H9 (cell line): ENCODE results near the gene GSTT2B. TPM values are rescaled to one million over a fixed set of nuclear protein-coding genes. Genes with fewer than 3 reads are reported as not detected.
"Not testable (repeated sequence)": the region's sequence is repeated elsewhere in the genome, so short reads cannot be mapped to it uniquely, and the experiment has no call there.

Source experiments
- DNase-seq: peaks from one replicate; pipeline ENCODE4 v3.0.0-alpha.2; 2017
- H2AFZ ChIP-seq: one replicate; pipeline ENCODE4 v1.6.1; 2013; ENCODE audit warnings: mild to moderate bottlenecking, low read length, control low read depth, moderate library complexity
- H2AK5ac ChIP-seq: 2 replicates; pipeline ENCODE4 v1.6.1; 2013; ENCODE audit warnings: low read length, control low read depth, mixed read lengths; ENCODE audit not compliant: insufficient read length
- H2BK120ac ChIP-seq: one replicate; pipeline ENCODE4 v1.6.1; 2013; ENCODE audit warnings: low read depth, mild to moderate bottlenecking, low read length, control low read depth, inconsistent platforms; ENCODE audit not compliant: poor library complexity, severe bottlenecking
- H2BK12ac ChIP-seq: 2 replicates; pipeline ENCODE4 v1.6.1; 2013; ENCODE audit warnings: low read length, control low read depth, mixed read lengths, low read depth; ENCODE audit not compliant: insufficient read length
- H2BK15ac ChIP-seq: 2 replicates; pipeline ENCODE4 v1.6.1; 2013; ENCODE audit warnings: low read depth, low read length, control low read depth
- H2BK20ac ChIP-seq: one replicate; pipeline ENCODE4 v1.6.1; 2013; ENCODE audit warnings: low read depth, mild to moderate bottlenecking, low read length, control low read depth, inconsistent platforms; ENCODE audit not compliant: poor library complexity, severe bottlenecking
- H2BK5ac ChIP-seq: 2 replicates; pipeline ENCODE4 v1.6.1; 2013; ENCODE audit warnings: low read length, control low read depth, mixed read lengths; ENCODE audit not compliant: insufficient read length
- H3K14ac ChIP-seq: 2 replicates; pipeline ENCODE4 v1.6.1; 2013; ENCODE audit warnings: low read length, control low read depth; ENCODE audit not compliant: insufficient read depth
- H3K18ac ChIP-seq: 2 replicates; pipeline ENCODE4 v1.6.1; 2013; ENCODE audit warnings: low read depth, mild to moderate bottlenecking, mixed read lengths, low read length, control low read depth; ENCODE audit not compliant: insufficient read length
- H3K23ac ChIP-seq: 2 replicates; pipeline ENCODE4 v1.6.1; 2013; ENCODE audit warnings: low read length, control low read depth, mixed read lengths, low read depth; ENCODE audit not compliant: insufficient read length
- H3K23me2 ChIP-seq: 2 replicates; pipeline ENCODE4 v1.6.1; 2013; ENCODE audit warnings: low read depth, mild to moderate bottlenecking, mixed read lengths, low read length, control low read depth; ENCODE audit not compliant: insufficient read length, poor library complexity, severe bottlenecking
- H3K27ac ChIP-seq: 2 replicates; pipeline ENCODE4 v1.5.1; 2013; ENCODE audit warnings: low read length, control low read depth, mixed read lengths, low read depth; ENCODE audit not compliant: insufficient read length
- H3K27me3 ChIP-seq: 2 replicates; pipeline ENCODE4 v1.6.1; 2013; ENCODE audit warnings: low read length, control low read depth, inconsistent platforms; ENCODE audit not compliant: insufficient read depth
- H3K4ac ChIP-seq: 2 replicates; pipeline ENCODE4 v1.6.1; 2013; ENCODE audit warnings: low read depth, mild to moderate bottlenecking, control low read depth, inconsistent platforms, low read length, moderate library complexity
- H3K4me1 ChIP-seq: 2 replicates; pipeline ENCODE4 v1.6.1; 2013; ENCODE audit warnings: low read length, control low read depth, inconsistent platforms; ENCODE audit not compliant: insufficient read depth
- H3K4me2 ChIP-seq: 2 replicates; pipeline ENCODE4 v1.6.1; 2013; ENCODE audit warnings: low read length, control low read depth, mixed read lengths; ENCODE audit not compliant: insufficient read length, insufficient read depth
- H3K56ac ChIP-seq: 2 replicates; pipeline ENCODE4 v1.6.1; 2013; ENCODE audit warnings: low read depth, mild to moderate bottlenecking, mixed read lengths, low read length, control low read depth; ENCODE audit not compliant: insufficient read length
- H3K79me1 ChIP-seq: 2 replicates; pipeline ENCODE4 v1.6.1; 2013; ENCODE audit warnings: low read depth, mild to moderate bottlenecking, moderate library complexity, low read length, control low read depth, inconsistent platforms; ENCODE audit not compliant: insufficient read depth, poor library complexity, severe bottlenecking
- H3K79me2 ChIP-seq: 2 replicates; pipeline ENCODE4 v1.6.1; 2013; ENCODE audit warnings: low read length, control low read depth, inconsistent platforms; ENCODE audit not compliant: insufficient read depth
- H3K9ac ChIP-seq: 2 replicates; pipeline ENCODE4 v1.6.1; 2013; ENCODE audit warnings: low read length, control low read depth, mixed read lengths; ENCODE audit not compliant: insufficient read length; ENCODE audit errors: extremely low read depth
- H3K9me3 ChIP-seq: one replicate; pipeline ENCODE4 v1.6.1; 2013; ENCODE audit warnings: low read depth, low read length, inconsistent platforms; ENCODE audit not compliant: control insufficient read depth
- H3T11ph ChIP-seq: one replicate; pipeline ENCODE4 v1.6.1; 2013; ENCODE audit warnings: mild to moderate bottlenecking, low read length, control low read depth, inconsistent platforms
- H4K20me1 ChIP-seq: one replicate; pipeline ENCODE4 v1.6.1; 2013; ENCODE audit not compliant: control insufficient read depth, insufficient read length, insufficient read depth
- H4K5ac ChIP-seq: 2 replicates; pipeline ENCODE4 v1.6.1; 2013; ENCODE audit warnings: low read depth, mild to moderate bottlenecking, mixed read lengths, low read length, control low read depth; ENCODE audit not compliant: insufficient read length
- H4K8ac ChIP-seq: replicated peaks from 2 replicates; pipeline ENCODE4 v1.6.1; 2013; ENCODE audit warnings: low read length, control low read depth, mixed read lengths, low read depth; ENCODE audit not compliant: insufficient read length
- H4K91ac ChIP-seq: 2 replicates; pipeline ENCODE4 v1.6.1; 2013; ENCODE audit warnings: low read depth, mild to moderate bottlenecking, moderate library complexity, mixed read lengths, low read length, control low read depth; ENCODE audit not compliant: insufficient read length
- H3K27ac Mint-ChIP-seq, 3 experiments: 2 replicates in 2 of 3; 3 replicates in 1 of 3; pipeline ENCODE4 v1.8.0; 2020 to 2021; ENCODE audit warnings: mixed read lengths in 3 of 3, mild to moderate bottlenecking in 1 of 3, moderate library complexity in 1 of 3
- H3K27me3 Mint-ChIP-seq: 2 replicates; pipeline ENCODE4 v1.8.0; 2021; ENCODE audit warnings: low read depth, mild to moderate bottlenecking, moderate library complexity, mixed read lengths
- H3K36me3 Mint-ChIP-seq, 3 experiments: 2 replicates in 2 of 3; 3 replicates in 1 of 3; pipeline ENCODE4 v1.8.0; 2020 to 2021; ENCODE audit warnings: low read depth in 3 of 3, mixed read lengths in 3 of 3; ENCODE audit not compliant: insufficient read depth in 1 of 3
- H3K4me1 Mint-ChIP-seq, 2 experiments: 2 replicates each; pipeline ENCODE4 v1.8.0; 2020; ENCODE audit warnings: mixed read lengths in 2 of 2
- H3K4me3 Mint-ChIP-seq, 2 experiments: 2 replicates in 1 of 2; 3 replicates in 1 of 2; pipeline ENCODE4 v1.8.0; 2020 to 2021; ENCODE audit warnings: mild to moderate bottlenecking in 2 of 2, mixed read lengths in 2 of 2, moderate library complexity in 1 of 2
- H3K9me3 Mint-ChIP-seq, 2 experiments: 2 replicates in 1 of 2; 3 replicates in 1 of 2; pipeline ENCODE4 v1.8.0; 2020; ENCODE audit warnings: mild to moderate bottlenecking in 2 of 2, mixed read lengths in 2 of 2, moderate library complexity in 1 of 2
- WGBS: extraction: QIAGEN DNeasy Blood & Tissue Kit; methylation state at CpG from one replicate; pipeline ENCODE4 v1.1.7; 2013; ENCODE audit warnings: missing lambda C conversion rate, low lambda C conversion rate, mixed read lengths; ENCODE audit not compliant: insufficient read length; ENCODE audit errors: extremely low coverage; 5-methylcytosine and 5-hydroxymethylcytosine counted together
- total RNA-seq: library from RNA; stranded (reverse); gene quantifications from 2 replicates; pipeline ENCODE4 v1.2.1, GENCODE V29; 2021

GSTT2B gene
- total RNA-seq, 1 experiment from 2014 or later, result 4.5 TPM

GRCh38 chr22:23953485-23953884, 7.5 kb downstream of the GSTT2B start:
- H3K4me2 ChIP-seq, H4K5ac ChIP-seq, H3K27me3 Mint-ChIP-seq: not testable (repeated sequence)

GRCh38 chr22:23952794-23953405, 8.1 kb downstream of the GSTT2B start:
- H2AFZ ChIP-seq, H3K9me3 Mint-ChIP-seq, H2BK120ac ChIP-seq, H3K56ac ChIP-seq, H2AK5ac ChIP-seq, H3K23me2 ChIP-seq, H3K27me3 Mint-ChIP-seq, H4K8ac ChIP-seq, H3K4me3 Mint-ChIP-seq, H3K9ac ChIP-seq, H2BK12ac ChIP-seq, H3T11ph ChIP-seq, H3K23ac ChIP-seq, H4K20me1 ChIP-seq, H3K79me2 ChIP-seq, H2BK15ac ChIP-seq, H3K4me1 ChIP-seq, H4K5ac ChIP-seq, H3K4me2 ChIP-seq, H3K36me3 Mint-ChIP-seq, H3K27ac ChIP-seq, H4K91ac ChIP-seq, H3K4ac ChIP-seq, H3K14ac ChIP-seq, H3K18ac ChIP-seq, H3K79me1 ChIP-seq, H3K27me3 ChIP-seq, H3K9me3 ChIP-seq, H2BK5ac ChIP-seq: not testable (repeated sequence)
- H2BK20ac ChIP-seq, result peak overlapping the region; percentile 49
- no CpG with 5 or more reads among the region's 11 CpGs for WGBS
- DNase-seq, result peak; percentile 23
- peaks cover 33 to 34% of the 10 kb centered on the region in 2 experiments for H3K4me1 Mint-ChIP-seq
- H3K27ac Mint-ChIP-seq, result peak overlapping the region in 2 of 3 experiments; percentile 18 to 26; a peak in 2 of 7 replicates

More at GRCh38 chr22:23953485-23953884, 7.5 kb downstream of the GSTT2B start:
- not testable (repeated sequence) for H3K27ac ChIP-seq, H3T11ph ChIP-seq, H3K18ac ChIP-seq, H4K20me1 ChIP-seq, H3K36me3 Mint-ChIP-seq, H3K23me2 ChIP-seq, H3K56ac ChIP-seq, H3K4me3 Mint-ChIP-seq, H3K27ac Mint-ChIP-seq, H2BK120ac ChIP-seq, H3K23ac ChIP-seq, H3K9me3 Mint-ChIP-seq, H3K79me1 ChIP-seq, H4K8ac ChIP-seq, H3K9ac ChIP-seq, H2AK5ac ChIP-seq, H2BK15ac ChIP-seq, H3K14ac ChIP-seq, H3K9me3 ChIP-seq, H2BK5ac ChIP-seq, H2AFZ ChIP-seq, H4K91ac ChIP-seq, H3K27me3 ChIP-seq, H3K4me1 ChIP-seq, H3K79me2 ChIP-seq, H2BK12ac ChIP-seq, H3K4ac ChIP-seq, H2BK20ac ChIP-seq
- peak; percentile 24 for DNase-seq
- no CpG with 5 or more reads among the region's 4 CpGs for WGBS
- peaks cover 33 to 34% of the 10 kb centered on the region in 2 experiments for H3K4me1 Mint-ChIP-seq
